HG03135 (cell line): ENCODE data around the gene HIF3A.

Experiments
- ATAC-seq: cut with Tn5 transposase; IDR thresholded peaks from one replicate; pipeline ENCODE4 v1.9.1; 2021; ENCODE audit warnings: mild to moderate bottlenecking, moderate library complexity; ENCODE audit not compliant: unreplicated experiment

The HIF3A gene

DNA sequence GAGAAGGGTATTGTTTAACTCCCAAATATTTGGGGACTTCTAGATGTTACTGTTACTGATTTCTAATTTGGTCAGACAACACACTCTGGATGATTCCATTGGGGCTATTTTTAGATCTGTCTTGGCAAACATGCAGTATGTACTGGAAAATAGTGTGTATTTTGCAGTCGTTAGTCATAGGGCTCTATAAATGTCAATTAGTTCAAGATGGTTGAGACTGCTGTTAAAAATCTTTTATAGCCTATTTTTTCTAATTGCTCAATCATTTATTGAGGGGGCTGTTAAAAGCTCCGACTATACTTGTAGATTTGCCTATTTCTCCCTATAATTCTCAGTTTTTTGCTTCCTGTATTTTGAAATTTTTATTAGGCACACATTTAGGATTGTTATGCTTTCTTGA lies 81.4 kb downstream of the HIF3A start:
- no peak for ATAC-seq

DNA sequence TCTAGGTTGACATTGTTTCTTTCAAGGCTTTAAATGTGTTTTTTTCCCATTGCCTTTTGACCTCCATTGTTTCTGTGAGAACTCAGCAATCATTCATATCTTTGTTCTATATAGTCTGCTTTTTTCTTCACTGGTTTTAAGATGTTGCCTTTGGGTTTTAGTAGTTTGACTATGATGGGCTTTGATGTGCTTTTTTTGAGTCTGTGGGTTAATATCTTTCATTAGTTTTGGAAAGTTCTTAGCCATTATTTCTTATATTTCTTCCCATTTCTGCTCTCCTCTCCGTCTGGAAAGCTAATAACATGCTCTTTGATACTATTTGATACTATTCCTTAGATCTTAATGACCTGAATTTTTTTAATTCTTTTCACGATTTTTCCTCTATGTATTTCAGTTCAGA lies 83.8 kb downstream of the HIF3A start:
- no peak for ATAC-seq

DNA sequence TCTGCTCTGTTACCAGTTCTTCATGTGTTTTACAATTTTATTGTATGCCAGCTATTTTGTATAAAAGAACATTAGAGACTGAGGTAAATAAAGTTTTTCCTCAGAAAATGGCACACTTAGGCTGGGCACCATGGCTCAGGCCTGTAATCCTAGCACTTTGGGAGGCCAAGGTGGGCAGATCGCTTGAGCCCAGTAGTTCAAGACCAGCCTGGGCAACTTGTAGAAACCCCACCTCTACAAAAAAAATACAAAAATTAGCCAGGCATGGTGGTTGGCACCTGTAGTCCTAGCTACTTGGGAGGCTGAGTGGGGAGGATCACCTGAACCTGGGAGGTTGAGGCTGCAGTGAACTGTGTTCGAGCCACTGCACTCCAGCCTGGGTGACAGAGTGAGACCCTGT lies 84.5 kb downstream of the HIF3A start:
- no peak for ATAC-seq

DNA sequence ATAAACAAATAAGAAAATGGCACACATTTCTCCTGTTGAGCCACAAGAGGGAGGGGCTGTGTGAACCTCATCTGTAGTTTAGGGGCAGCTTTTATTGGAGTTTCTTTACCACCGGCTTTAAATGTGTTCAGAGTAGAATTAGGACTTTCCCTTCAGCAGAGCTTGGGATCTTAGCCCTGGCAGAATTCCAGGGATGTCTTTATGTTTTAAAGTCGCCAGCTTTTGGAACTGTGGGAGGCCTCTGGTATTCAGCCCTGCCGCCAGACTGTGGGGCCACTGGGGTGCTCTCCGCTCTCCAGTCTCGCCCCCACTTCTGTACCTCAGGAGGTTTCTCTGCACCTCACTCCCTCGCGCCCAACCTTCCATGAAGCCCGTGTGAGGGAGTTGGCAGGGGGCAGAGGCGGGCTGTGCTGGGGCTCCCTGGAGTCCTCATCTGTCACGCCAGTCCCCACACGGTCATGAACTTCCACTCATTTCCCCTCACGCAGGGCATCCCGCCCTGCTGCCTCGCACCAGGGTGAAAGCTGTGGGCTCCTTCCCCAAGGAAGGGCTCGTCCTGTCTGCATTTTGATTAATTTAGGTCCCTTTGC lies 85.0 kb downstream of the HIF3A start:
- ATAC-seq: no peak

DNA sequence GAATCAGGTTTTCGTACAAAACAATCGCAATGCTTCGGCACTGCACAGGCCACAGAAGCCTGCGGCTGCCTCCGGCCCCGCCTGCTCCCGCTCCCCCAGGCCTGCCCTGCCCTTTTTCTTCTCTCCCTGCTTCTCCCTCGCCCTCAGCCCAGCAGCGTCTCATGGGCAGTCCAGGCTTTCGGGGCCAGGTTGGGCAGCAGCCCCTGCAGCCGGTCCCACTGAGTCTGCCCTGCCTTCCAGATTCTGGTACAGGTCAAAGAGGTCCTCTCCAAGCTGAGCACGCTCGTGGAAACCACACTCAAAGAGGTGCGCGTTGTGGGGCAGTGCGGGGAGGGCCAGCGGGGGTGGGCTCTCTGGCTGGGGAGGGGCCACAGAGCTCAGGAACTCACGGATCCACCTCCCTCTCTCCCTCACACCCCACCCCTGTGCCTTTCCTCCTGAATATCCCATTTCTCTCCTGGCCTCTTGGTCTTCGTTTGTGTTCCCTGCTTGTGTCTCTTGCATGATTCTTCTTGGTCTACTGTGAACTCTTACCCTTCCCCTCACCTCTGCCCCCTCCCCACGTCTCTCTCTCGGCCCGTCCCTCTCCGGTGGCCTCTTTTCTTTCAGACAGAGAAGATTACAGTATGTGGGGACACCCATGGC lies 86.5 kb downstream of the HIF3A start:
- ATAC-seq: no peak

DNA sequence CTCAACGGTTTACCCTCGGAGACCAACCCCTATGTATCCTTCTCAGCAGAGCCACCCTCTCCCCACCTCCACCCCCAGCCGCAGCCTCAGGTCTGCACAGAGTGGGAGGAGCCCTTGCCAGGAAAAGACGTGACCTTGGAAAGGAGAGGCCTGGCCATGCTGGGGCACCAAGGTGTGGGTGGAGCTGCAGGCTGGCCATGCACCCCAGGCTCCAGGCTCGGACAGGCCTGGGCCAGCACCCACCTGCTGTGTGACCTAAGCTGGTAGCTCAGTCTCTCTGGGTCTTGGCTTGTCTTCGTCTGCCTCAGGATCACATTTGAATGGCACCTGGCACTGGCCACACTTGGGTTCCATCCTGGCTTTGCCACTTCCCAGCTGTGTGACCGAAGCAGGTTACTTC lies 87.0 kb downstream of the HIF3A start:
- ATAC-seq: no peak

DNA sequence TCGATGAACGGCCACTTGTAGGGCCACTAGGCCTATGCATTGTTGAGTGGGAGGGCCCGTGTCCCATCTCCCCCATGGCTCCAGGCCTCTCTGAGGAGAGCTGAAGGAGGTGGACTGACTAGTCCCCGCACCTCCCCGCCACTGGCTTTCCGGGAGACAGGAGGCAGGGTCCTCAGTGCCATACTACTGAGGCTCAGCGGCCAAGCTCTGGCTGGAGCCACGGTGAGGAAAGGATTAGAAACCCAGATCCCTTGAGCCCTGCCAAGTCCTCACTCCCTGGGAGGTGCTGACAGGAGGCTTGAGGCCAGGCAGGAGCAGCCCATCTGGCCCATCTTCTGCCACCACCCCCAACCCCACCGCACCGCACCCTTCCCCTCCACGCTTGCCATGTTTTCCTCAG lies 87.6 kb downstream of the HIF3A start:
- no peak for ATAC-seq

DNA sequence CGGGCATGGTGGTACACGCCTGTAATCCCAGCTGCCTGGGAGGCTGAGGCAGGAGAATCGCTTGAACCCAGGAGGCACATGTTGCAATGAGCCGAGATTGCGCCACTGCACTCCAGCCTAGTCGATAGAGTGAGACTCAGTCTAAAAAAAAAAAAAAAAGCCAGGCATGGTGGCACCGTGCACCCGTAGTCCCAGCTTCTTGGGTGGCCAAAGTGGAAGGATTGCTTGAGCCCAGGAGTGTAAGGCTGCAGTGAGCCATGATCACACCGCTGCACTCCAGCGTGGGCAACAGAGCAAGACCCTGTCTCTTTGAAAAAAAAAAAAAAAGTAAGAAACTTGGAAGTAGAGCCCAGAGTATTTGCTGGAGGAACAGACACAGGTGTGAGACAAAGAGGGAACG lies 88.8 kb downstream of the HIF3A start:
- no peak for ATAC-seq

DNA sequence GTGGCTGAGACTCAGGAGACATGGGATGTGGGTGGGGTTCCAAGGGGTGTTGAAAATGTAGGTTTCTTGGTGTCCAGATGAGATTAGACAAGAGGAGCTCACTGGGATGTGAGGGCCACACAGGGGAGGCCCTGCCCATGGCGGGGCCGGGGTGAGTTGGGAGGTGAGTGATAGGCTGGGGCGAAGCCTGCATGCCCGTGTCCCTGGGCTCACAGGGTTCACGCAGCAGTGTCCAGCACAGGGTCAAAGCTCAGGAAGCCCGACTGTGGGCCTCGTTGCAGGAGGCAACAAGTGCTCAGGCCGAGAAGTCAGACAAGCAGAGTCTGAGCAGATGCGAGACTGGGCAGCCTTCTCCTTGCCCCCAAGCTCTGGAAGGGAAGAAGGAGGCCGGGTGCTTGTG lies 89.3 kb downstream of the HIF3A start:
- no peak for ATAC-seq

DNA sequence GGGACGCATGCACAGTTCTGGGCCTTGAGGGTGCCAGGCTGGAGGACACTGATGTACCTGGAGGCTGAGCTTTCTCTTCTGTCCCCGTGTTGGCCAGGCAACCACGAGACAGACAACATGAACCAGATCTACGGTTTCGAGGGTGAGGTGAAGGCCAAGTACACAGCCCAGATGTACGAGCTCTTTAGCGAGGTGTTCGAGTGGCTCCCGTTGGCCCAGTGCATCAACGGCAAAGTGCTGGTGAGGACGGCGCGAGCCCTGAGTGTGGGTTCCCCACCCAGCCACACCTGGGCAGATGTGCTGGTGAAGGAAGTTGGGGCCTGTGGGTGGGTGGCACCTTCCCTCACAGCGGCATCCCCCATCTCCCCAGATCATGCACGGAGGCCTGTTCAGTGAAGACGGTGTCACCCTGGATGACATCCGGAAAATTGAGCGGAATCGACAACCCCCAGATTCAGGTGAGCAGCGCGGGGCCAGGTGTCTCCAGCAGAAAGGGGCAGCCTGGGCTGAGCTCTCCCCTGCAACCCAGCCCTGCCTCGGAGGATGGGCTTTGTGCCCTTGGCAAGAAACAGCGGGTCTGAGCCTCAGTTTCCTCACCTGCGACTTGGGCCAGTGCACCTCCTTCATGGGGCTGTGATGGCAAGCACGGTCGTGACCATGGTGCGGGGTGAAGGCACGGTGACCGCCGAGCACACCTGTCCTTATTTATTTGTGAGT lies 90.3 kb downstream of the HIF3A start:
- no peak for ATAC-seq

DNA sequence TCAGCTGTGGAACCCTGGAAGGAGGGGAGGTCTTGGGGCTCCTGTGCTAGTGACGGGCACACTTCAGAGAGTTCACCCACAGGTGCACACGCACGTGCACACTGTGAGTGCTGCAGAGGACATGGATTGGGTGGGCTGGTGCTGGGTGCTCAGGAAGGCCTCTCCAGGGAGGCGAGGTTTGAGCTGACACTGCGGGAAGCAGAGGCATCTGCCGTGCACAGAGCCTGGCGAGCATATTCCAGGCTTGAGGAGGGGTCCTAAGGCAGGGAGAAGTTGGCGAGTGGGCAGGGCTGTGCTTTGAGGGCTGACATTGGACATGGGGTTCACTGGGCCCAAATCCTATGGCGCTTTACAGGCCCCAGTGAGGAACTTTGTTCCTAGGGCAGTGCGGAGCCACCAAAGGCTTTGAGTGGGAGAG lies 90.9 kb downstream of the HIF3A start:
- no peak for ATAC-seq

DNA sequence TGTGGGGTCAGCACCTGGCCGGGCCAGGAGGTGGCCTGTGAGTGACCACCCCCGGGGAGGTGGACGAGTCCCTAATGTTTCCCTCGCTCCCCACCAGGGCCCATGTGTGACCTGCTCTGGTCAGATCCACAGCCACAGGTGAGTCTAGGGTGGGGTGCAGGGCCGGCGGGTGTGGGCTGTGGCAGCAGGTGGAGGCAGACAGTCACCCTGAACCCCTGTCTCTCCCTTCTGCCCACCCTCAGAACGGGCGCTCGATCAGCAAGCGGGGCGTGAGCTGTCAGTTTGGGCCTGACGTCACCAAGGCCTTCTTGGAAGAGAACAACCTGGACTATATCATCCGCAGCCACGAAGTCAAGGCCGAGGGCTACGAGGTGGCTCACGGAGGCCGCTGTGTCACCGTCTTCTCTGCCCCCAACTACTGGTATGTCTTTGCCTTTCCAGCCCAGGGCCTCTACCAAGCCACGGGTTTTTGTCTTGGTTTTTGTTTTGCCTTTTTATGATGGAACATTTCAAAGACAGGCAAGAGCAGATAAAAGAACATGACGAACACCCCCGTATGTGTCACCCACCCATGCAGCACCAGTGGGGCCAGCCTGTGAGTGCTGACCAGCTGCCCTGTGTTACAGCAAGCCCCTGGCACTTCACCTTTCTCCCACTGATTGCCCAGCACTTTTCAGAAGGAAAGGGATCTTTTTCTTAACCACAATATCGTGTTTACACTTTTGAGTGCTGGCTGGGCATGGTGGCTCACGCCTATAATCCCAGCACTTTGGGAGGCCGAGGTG lies 91.7 kb downstream of the HIF3A start:
- no peak for ATAC-seq

DNA sequence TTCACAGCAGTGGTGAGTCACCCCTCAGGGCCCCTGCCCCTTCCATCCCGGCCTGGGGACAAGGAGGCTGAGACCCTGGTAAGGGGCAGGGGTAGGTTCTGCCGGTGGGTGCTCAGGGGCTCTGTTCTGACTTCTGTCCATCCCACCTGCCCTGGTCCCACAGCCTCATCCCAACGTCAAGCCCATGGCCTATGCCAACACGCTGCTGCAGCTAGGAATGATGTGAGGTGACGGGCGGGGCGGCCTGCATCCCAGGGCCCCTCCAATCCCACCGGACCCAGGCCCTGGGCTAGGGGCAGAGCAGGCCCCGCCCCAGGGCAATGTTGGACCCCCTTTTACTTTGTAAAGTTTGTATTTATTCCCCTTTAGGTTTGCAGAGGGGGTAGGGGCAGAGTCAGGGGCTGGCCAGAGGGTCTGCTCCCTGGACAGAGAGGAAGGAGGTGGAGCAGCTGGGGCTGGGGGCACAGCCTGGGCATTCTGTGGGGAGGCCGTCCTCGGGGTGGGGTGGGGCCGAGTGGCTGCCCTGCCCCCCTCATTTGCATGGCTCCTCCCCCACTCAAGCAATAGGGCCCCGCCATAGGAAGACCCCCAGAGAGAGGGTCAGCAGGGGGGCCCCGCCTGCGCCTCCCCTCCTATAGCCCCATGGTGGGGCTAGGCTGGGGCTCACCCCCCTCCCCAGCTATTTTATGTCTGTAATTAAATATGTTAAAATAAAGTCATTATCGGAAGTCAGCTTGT lies 93.4 kb downstream of the HIF3A start:
- no peak for ATAC-seq

DNA sequence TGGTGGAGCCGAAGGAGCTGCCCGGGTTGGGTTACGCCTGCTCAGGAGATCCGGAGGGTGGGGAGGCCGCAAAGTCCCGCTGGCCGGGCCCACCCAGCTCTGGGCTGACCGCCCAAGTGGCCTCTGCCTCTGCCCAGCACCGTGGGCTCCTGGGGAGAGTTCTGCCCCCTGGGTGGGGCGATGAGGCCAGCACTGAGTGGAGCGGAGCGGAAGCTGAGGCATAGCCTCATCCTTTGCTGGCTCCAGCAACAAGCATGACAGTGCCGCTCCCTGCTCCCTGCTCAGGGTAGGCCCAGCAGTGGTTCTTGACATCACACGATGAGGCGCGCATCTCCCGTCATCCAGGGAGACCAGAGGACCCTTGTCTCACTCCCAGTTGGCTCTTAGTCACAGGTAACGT lies 94.0 kb downstream of the HIF3A start:
- no peak for ATAC-seq

DNA sequence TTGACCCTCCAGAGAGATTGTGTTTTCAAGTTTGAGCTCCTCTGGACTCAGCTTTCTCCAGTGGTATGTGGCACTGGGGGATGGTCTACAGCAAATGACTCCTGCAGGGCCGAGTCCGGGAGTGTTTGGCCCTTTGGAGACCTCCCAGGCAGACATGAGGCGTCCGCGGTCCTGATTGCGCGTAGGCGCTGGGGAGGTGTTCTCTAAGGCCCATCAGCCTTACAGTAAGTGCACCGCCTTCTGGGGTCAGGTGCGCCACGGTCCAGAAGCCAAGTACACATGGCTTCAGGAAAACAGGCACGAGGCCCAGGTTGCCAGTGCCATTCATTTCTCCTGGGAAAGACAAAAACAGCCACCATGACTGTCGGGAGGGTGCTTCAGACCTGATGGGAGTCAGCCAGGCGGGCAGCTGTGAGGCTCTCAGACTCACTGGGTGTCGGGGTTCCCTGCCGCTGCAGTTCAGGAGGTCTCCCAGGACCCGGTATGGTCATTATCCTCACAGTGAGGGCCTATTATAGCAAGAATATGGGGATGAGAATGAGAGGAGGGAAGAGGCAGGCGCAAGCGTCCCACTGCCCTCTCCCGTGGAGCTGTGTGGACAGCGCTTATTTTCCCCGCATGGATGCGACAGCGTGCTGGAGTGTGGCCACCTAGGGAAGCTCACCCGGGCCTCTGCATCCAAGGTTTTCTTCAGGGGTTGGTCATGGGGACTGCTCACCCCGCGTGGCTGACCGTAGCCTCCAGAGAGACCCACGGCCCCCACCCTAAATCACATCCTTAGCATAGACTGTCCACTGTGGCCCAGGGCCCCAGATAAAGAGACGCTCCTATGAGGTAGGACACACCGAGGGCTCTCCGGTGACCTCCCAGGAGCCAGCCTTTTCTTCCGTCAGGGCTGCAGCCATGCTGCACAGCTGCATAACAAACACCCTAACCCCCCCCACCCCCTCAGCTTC lies 94.7 kb downstream of the HIF3A start:
- no peak for ATAC-seq

DNA sequence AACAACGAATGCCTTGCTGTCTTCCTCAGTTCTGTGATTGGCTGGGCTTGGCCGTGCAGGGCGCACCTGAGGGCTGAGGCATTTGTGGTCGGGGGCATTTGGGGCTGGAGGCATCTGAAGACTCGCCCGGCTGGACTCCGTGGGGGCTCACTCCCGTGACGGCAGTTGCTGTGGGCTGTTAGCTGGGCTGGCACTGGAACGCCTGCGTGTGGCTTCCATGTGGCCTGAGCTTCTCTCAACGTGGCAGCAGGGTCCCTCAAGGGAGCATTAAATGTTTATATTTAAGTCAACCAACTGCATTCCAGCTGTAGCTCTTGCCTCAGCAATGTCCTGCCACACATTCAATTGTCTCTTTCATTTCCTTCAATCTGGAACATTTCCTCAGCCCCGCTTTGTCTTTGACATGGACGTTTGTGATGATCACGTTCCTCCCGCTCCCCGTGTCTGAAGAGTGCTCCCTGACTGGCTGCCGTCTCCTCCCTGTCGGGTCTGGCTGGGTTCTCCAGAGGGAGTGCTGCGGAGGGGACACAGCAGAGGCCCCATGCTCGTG lies 95.5 kb downstream of the HIF3A start:
- no peak for ATAC-seq

DNA sequence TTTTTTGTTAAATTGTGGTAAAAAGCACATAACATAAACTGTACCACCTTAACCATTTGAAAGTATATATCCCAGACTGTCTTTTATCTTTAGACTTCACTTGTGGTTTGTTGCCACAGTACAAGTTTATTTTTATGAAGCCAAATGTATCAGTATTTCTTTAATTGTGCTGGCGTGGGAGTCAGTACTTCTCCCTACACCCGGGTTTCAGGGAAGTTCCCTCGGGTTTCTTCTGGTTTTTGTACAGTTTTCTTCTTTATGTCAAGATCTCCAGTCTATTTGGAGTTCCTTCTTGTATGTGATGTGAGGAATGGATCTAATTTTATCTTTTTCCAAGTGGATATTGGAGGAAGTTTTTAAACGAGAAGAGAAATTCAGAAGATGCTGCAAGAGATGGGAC lies 96.0 kb downstream of the HIF3A start:
- no peak for ATAC-seq
